Omental fat pad (tissue), 4 donors: ENCODE measurements around the gene TGFBR3. TPM values are rescaled to one million over a fixed set of nuclear protein-coding genes. Genes with fewer than 3 reads are reported as not detected.

ENCODE experiments used
- ATAC-seq: fragments of 150-250 bp; one replicate; pipeline ENCODE4 v1.9.1; 2016; ENCODE audit warnings: mild to moderate bottlenecking, moderate library complexity; ENCODE audit not compliant: low FRiP score
- DNase-seq: peaks from one replicate; pipeline ENCODE4 v3.0.0-alpha.2; 2019; ENCODE audit warnings: low spot score
- total RNA-seq, 4 donors: library from RNA; depleted of rRNA; stranded (reverse); fragments of >200 nt; gene quantifications; one replicate each; pipeline ENCODE4 v1.1.0, GENCODE V29; 2016
- TF ChIP-seq, protein P1 (sequence below), 3 donors: fragments of 450-650 bp; IDR thresholded peaks; one replicate each; pipeline ENCODE4 v1.5.1; 2016 to 2017; ENCODE audit warnings: antibody characterized with exemption in 3 of 3, mild to moderate bottlenecking in 3 of 3, moderate library complexity in 2 of 3

The TGFBR3 gene
- total RNA-seq, 4 donors from 2014 or later, result 104 to 267 (median 196) TPM

DNA sequence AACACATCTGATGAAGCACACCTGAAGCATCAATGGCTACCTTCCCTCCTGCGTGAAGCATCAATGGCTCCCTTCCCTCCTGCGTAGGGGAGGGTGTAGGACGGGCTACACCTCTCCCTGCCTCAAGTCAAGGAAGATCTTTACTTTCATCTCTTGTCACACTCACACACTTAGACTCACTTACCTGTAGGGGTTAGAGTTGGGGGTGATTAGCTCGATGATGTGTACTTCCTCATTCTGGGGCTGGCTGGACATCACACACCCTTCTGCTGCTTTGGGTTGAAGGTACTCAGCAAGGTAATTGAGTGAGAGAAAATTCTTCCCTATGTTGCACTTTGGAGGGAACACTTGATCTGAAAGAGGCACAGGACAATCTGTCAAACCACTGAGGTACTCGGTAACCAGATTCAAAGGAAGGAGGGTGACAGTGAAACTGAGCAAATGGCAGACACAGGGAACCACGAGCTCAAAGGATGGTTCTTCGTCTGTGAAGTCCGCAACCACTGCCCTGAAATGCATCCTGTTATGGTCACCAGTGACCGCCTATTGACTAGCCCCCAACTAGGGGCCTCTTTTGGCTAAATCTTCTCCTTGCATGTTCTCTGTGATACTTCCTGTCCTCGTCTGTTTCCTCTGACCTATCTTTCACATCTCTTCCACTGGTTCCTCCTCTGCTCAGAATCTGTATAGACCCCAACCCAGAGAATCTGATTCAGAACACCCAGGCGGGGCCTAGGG, 156.2 kb downstream of the TGFBR3 start:
- DNase-seq (no peak), ATAC-seq (no peak)
- TF ChIP-seq, protein P1, sequence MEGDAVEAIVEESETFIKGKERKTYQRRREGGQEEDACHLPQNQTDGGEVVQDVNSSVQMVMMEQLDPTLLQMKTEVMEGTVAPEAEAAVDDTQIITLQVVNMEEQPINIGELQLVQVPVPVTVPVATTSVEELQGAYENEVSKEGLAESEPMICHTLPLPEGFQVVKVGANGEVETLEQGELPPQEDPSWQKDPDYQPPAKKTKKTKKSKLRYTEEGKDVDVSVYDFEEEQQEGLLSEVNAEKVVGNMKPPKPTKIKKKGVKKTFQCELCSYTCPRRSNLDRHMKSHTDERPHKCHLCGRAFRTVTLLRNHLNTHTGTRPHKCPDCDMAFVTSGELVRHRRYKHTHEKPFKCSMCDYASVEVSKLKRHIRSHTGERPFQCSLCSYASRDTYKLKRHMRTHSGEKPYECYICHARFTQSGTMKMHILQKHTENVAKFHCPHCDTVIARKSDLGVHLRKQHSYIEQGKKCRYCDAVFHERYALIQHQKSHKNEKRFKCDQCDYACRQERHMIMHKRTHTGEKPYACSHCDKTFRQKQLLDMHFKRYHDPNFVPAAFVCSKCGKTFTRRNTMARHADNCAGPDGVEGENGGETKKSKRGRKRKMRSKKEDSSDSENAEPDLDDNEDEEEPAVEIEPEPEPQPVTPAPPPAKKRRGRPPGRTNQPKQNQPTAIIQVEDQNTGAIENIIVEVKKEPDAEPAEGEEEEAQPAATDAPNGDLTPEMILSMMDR (IDR thresholded peaks at IDR 0.05), result no peak

DNA sequence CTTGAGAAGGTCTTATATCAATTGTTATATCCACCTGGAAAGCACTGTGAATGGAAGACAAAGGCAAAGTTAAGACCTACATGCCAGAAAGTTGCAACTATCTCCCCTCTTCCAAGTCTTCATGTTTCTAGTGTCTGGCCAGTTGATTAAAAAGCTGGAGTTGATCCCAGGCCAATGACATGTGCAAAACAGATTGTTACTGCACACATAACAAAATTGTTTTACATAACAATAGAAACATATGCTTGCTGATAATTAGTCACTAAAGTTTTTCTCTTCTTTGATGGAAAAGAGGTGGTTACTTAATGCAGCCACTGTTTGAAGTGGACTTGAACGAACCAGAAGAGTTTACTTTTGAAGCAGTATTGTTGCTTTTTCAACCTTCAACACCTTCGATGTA, 158.2 kb downstream of the TGFBR3 start:
- TF ChIP-seq, protein P1 (IDR thresholded peaks at IDR 0.05), result no peak
- ATAC-seq, result no peak
- no peak for DNase-seq

DNA sequence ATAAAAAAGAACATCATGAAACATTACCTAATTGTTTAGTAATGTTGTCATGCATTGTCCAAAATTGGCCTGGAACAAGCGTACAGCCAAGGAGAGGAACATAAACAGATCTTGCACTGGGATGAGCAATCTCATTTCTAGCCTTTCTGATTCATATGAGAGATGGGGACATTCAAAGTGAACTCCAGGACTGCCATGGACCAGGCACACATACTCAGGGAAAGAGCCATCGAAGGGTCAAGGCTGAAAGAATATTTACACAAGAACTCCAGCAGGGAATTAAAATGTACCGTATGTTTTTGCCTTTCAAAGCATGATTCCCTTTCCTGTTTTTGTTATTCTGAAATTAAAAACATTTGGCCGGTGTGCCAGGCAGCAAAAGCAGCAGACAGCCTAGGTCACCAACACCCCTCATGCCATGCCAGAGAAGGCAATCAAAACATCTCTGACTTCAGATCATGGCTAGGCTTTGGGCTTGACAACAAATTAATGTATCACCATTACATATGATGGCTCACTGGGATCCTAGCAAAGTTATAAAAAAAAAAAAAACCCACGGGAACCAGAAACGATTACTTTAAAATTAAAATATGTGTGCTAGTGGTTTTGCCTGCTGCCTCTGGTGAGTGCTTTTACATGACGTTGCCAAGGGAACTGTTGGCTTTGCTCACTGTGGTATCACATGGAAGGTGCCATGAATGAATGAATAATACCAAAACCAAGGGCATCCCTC, 159.8 kb downstream of the TGFBR3 start:
- DNase-seq, result no peak
- TF ChIP-seq, protein P1 (IDR thresholded peaks at IDR 0.05), result no peak
- peak; percentile 73 for ATAC-seq

DNA sequence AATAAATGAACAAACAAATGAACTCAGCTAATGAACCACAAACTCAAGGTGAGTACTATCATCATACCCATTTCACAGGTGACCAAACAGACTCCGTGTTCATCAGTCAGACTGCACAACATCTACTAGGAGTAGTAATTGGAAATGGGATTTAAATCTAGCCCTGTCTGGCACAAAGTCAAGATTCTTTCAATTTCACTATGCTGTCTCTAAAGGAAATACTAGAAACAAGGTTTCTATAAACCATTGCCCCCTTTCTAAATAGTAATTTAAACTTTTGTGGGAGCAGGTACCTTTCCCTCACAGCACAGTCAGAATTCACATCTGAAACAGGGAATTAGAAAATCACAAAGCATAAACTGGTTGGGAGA, 160.3 kb downstream of the TGFBR3 start:
- TF ChIP-seq, protein P1 (IDR thresholded peaks at IDR 0.05), result no peak
- ATAC-seq, result no peak

DNA sequence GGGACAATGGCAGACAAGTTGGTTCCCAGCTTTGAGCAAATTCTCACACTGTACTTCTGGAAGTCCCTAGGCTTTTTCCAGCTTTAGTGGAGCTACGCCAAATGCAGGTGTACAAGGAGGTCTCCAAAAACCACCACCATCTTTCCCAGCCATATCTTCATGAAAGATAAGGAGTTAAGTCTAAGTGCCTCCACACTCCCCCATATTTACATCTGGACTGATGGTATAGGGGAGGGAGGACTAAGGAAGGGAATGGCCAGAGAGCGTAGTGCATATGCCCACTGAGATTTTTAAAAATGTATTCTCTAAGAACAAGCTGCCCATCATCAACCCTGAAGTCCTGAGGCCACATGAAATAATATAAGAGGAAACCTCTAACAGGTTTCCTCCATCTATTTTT, 161.3 kb downstream of the TGFBR3 start:
- DNase-seq, result no peak
- no peak for ATAC-seq
- TF ChIP-seq, protein P1 (IDR thresholded peaks at IDR 0.05), result no peak

More for the DNA sequence above, 160.3 kb downstream of the TGFBR3 start:
- DNase-seq, result no peak

DNA sequence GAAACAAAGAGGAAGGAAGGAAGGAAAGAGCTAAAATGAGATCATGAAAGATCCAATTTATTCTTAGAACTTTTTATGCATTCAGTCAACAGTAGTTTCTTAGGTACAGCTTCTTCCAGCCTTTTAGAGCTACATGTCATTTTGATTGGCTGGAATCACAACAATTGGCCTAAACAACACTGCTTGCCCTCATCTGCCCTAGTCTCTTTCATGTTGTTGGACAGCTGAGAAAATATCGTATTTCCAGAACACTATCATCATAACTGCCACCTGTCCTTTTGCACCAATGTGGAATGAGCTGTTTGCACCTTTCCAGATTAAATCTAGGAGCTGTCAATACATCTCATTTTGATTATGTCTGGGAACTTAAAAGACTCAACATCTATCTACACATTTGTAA, 161.7 kb downstream of the TGFBR3 start:
- TF ChIP-seq, protein P1 (IDR thresholded peaks at IDR 0.05), result no peak
- DNase-seq (no peak), ATAC-seq (no peak)

DNA sequence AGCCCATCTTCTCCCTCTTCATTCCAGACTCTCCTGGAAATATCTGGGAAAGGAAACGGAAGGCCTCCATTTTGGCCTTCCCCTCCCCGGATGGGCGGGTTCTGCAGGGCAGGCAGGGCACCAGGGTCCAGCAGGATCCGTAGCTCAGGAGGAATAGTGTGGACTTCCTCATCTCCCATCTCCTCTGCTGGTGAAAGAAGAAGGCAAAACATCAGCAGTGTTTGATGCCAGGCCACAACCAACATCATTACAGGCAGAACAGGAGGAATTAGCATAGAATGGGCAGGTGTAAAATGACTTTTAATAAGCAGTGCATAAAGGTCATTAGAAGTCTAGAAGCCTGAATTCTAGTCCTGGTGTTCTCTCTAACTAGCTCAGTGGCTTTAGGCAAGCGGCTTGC, 165.9 kb downstream of the TGFBR3 start:
- no peak for ATAC-seq
- TF ChIP-seq, protein P1 (IDR thresholded peaks at IDR 0.05), result no peak

More for the DNA sequence above, 165.9 kb downstream of the TGFBR3 start:
- no peak for DNase-seq
